ENCODE data around the gene PRPF8.

The PRPF8 gene

GRCh38 chr17:1624650-1625049 is 60.0 kb downstream of the PRPF8 start:
- DNase-seq: no peak

GRCh38 chr17:1623057-1623630 is 61.5 kb downstream of the PRPF8 start:
- DNase-seq: no peak

GRCh38 chr17:1621273-1621954 is 63.3 kb downstream of the PRPF8 start:
- DNase-seq: no peak

- DNase-seq: no peak
These were observed 64.2 kb downstream of the PRPF8 start for GRCh38 chr17:1620486-1620885.

GRCh38 chr17:1617620-1618174 is 67.0 kb downstream of the PRPF8 start:
- DNase-seq: no peak

- no peak for DNase-seq
These were observed 68.6 kb downstream of the PRPF8 start for GRCh38 chr17:1616101-1616500.

GRCh38 chr17:1612400-1612799 is 72.3 kb downstream of the PRPF8 start:
- DNase-seq: no peak

- no peak for DNase-seq
These were observed 73.0 kb downstream of the PRPF8 start for GRCh38 chr17:1611715-1612114.

- no peak for DNase-seq
These were observed 76.0 kb downstream of the PRPF8 start for GRCh38 chr17:1608676-1609075.

- no peak for DNase-seq
These were observed 76.7 kb downstream of the PRPF8 start for GRCh38 chr17:1607971-1608320.

- no peak for DNase-seq
These were observed 78.2 kb downstream of the PRPF8 start for GRCh38 chr17:1606352-1606985.

GRCh38 chr17:1605681-1606351 is 78.9 kb downstream of the PRPF8 start:
- no peak for DNase-seq

GRCh38 chr17:1604831-1605528 is 79.7 kb downstream of the PRPF8 start:
- DNase-seq: no peak

- DNase-seq: no peak
These were observed 83.1 kb downstream of the PRPF8 start for GRCh38 chr17:1601571-1601970.
